ENCODE measurements around the gene EBF3. TPM values are rescaled to one million over a fixed set of nuclear protein-coding genes. Genes with fewer than 3 reads are reported as not detected.

The EBF3 gene
- total RNA-seq, 1 experiment from 2014 or later = 0.64 TPM

GRCh38 chr10:129911451-129912165, 52.5 kb downstream of the EBF3 start:
- CTCF ChIA-PET = no interaction called here

GRCh38 chr10:129910861-129911260, 53.2 kb downstream of the EBF3 start:
- no peak for DNase-seq (ENCODE audit: low read depth, low spot score)
- in situ Hi-C loops (cut with HindIII; ENCODE audit: low pct_unique_long_range_greater_than_20kb, low sequenced_read_pairs) = no loop called here
- TF ChIP-seq REST (IDR thresholded peaks at IDR 0.05; ENCODE audit: insufficient read depth in 1 of 2, low read depth in 2 of 2, low read length in 1 of 2) = no peak
- no peak for TF ChIP-seq CTCF (IDR thresholded peaks at IDR 0.05)
- no peak for TF ChIP-seq SIN3A (IDR thresholded peaks at IDR 0.05; ENCODE audit: borderline replicate concordance, insufficient read depth, low read depth, low read length)
- TF ChIP-seq POLR2AphosphoS5 (IDR thresholded peaks at IDR 0.05; ENCODE audit: low read depth, low read length) = no peak
- Histone ChIP-seq H3K27me3 (ENCODE audit: control insufficient read depth, insufficient read depth, low read length) (no peaks in the 10 kb centered on the region; the same call in 1 of the 2 replicates), H3K27ac (ENCODE audit: low read length) (no peak overlapping the region), H3K36me3 (ENCODE audit: control insufficient read depth, insufficient read depth, low read length) (no peaks in the 10 kb centered on the region), H3K4me3 (ENCODE audit: low read depth in 2 of 2, low read length in 2 of 2) (no peak overlapping the region), H3K4me1 (ENCODE audit: control insufficient read depth, insufficient read depth, low read length) (no peaks in the 10 kb centered on the region), H3K9me3 (ENCODE audit: control insufficient read depth, insufficient read depth, low read depth, low read length) (no peaks in the 10 kb centered on the region)
- POLR2A ChIA-PET = no interaction called here
- CTCF ChIA-PET = no interaction called here
- no TSS peak for BruUV-seq (replicated peaks)
- ATAC-seq = no peak
- intact Hi-C loops (cut with micrococcal nuclease; ENCODE audit: unreplicated experiment) = no loop called here

More at GRCh38 chr10:129911451-129912165, 52.5 kb downstream of the EBF3 start:
- Histone ChIP-seq H3K36me3 (ENCODE audit: control insufficient read depth, insufficient read depth, low read length) (no peaks in the 10 kb centered on the region), H3K27ac (ENCODE audit: low read length) (no peak overlapping the region), H3K27me3 (ENCODE audit: control insufficient read depth, insufficient read depth, low read length) (no peaks in the 10 kb centered on the region; the same call in 1 of the 2 replicates), H3K4me1 (ENCODE audit: control insufficient read depth, insufficient read depth, low read length) (no peaks in the 10 kb centered on the region), H3K9me3 (ENCODE audit: control insufficient read depth, insufficient read depth, low read depth, low read length) (no peaks in the 10 kb centered on the region), H3K4me3 (ENCODE audit: low read depth in 2 of 2, low read length in 2 of 2) (no peak overlapping the region)
- POLR2A ChIA-PET = no interaction called here
- in situ Hi-C loops (cut with HindIII; ENCODE audit: low pct_unique_long_range_greater_than_20kb, low sequenced_read_pairs) (no loop called here), intact Hi-C loops (cut with micrococcal nuclease; ENCODE audit: unreplicated experiment) (no loop called here)
- TF ChIP-seq POLR2AphosphoS5 (IDR thresholded peaks at IDR 0.05; ENCODE audit: low read depth, low read length) = no peak
- TF ChIP-seq CTCF (IDR thresholded peaks at IDR 0.05) = no peak
- no peak for TF ChIP-seq SIN3A (IDR thresholded peaks at IDR 0.05; ENCODE audit: borderline replicate concordance, insufficient read depth, low read depth, low read length)
- TF ChIP-seq REST (IDR thresholded peaks at IDR 0.05; ENCODE audit: insufficient read depth in 1 of 2, low read depth in 2 of 2, low read length in 1 of 2) = no peak
- TF ChIP-seq TCF7L2 (IDR thresholded peaks at IDR 0.05; ENCODE audit: low read depth, low read length) = no peak
- no peak for DNase-seq (ENCODE audit: low read depth, low spot score)
- no TSS peak for BruUV-seq (replicated peaks)
- no peak for ATAC-seq
